ENCODE measurements around the gene SPATC1L.
"Not testable (repeated sequence)": the region's sequence is repeated elsewhere in the genome, so short reads cannot be mapped to it uniquely, and the experiment has no call there.

Gene SPATC1L

DNA sequence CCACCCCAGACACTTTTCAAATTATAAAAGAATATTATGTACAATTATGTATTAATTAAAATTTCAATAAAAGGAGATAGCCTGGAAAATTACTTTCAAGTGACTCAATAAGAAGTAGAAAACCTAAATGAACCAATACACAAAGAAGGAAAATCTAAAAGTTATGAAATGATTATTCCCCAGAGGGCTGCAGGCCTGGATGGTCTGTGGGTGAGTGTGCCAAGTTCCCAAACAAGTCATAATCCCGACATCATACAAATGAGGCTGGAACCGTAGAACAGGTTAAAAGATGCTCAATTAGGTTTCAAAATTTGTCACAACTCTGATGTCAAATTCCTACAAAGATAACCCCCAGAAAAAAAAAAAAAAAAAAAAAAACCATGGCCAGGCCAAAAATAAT, 12.7 kb downstream of the SPATC1L start:
- no peak for ATAC-seq
- no peak for TF ChIP-seq ZFP30 (CRISPR knock-in tag; IDR thresholded peaks at IDR 0.05)

DNA sequence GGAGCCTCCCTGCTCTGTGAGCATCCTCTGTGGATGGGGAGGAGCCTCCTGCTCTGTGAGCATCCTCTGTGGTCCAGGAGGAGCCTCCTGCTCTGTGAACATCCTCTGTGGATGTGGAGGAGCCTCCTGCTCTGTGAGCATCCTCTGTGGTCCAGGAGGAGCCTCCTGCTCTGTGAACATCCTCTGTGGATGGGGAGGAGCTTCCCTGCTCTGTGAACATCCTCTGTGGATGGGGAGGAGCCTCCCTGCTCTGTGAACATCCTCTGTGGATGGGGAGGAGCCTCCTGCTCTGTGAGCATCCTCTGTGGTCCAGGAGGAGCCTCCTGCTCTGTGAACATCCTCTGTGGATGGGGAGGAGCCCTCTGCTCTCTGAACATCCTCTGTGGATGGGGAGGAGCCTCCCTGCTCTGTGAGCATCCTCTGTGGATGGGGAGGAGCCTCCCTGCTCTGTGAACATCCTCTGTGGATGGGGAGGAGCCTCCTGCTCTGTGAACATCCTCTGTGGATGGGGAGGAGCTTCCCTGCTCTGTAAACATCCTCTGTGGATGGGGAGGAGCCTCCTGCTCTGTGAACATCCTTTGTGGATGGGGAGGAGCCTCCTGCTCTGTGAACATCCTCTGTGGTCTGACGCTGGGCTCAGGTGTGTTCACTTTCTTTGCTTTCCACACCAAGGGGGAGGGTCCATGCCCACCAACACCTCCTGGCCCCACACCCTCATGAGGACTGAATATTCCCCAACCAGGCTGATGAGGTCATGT, 13.6 kb downstream of the SPATC1L start:
- not testable (repeated sequence) for ATAC-seq

DNA sequence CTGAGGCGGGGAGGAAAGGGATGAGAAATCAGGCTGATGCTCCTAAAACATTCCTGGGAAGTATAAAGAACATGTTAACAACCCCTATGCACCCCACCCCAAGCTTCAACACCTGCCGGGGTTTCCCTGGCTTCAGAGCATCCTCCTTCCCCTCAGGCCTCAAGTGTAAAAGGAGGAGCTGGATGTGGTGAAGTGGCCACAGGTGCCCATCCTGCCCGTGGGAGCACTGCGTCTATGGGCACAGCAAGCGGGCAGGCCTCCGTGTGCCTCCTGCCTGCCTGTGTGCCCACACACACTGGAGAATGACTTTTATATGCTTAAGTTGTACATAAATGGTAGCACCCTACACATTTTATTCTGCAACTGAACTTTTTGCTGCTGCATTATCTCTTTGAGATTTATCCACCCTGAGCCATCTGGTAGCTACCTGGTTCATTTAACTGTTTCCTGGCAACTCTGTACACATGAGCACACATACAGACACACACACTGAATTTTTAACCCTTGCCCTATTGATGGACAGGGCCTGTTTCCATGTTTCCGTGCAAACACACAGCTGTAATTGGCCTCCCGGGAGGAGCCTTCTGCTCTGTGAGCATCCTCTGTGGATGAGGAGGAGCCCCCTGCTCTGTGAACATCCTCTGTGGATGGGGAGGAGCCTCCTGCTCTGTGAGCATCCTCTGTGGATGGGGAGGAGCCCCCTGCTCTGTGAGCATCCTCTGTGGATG, 15.4 kb downstream of the SPATC1L start:
- no peak for ATAC-seq
- TF ChIP-seq TCF4 (CRISPR knock-in tag; IDR thresholded peaks at IDR 0.05; ENCODE audit: borderline replicate concordance) (no peak), ZFP30 (CRISPR knock-in tag; IDR thresholded peaks at IDR 0.05) (no peak), TSHZ2 (CRISPR knock-in tag; IDR thresholded peaks at IDR 0.05) (no peak), ZNF70 (CRISPR knock-in tag; IDR thresholded peaks at IDR 0.05) (no peak), ZNF8 (CRISPR knock-in tag; IDR thresholded peaks at IDR 0.05) (no peak)

GRCh38 chr21:46168238-46168637, 16.0 kb downstream of the SPATC1L start:
- TF ChIP-seq BACH2 (CRISPR knock-in tag; IDR thresholded peaks at IDR 0.05; ENCODE audit: borderline replicate concordance) = no peak
- no peak for TF ChIP-seq ZNF8 (CRISPR knock-in tag; IDR thresholded peaks at IDR 0.05)
- no peak for TF ChIP-seq OSR1 (CRISPR knock-in tag; IDR thresholded peaks at IDR 0.05)
- no peak for TF ChIP-seq PATZ1 (CRISPR knock-in tag; IDR thresholded peaks at IDR 0.05; ENCODE audit: borderline replicate concordance)
- ATAC-seq = no peak

- no peak for ATAC-seq
Measured at GRCh38 chr21:46165098-46165497, 19.2 kb downstream of the SPATC1L start.

GRCh38 chr21:46163380-46163779, 20.9 kb downstream of the SPATC1L start:
- ATAC-seq = no peak
- TF ChIP-seq TCF4 (CRISPR knock-in tag; IDR thresholded peaks at IDR 0.05; ENCODE audit: borderline replicate concordance) (no peak), TOX (CRISPR knock-in tag; IDR thresholded peaks at IDR 0.05; ENCODE audit: borderline replicate concordance) (no peak), PPARA (CRISPR knock-in tag; IDR thresholded peaks at IDR 0.05; ENCODE audit: borderline replicate concordance) (no peak), PATZ1 (CRISPR knock-in tag; IDR thresholded peaks at IDR 0.05; ENCODE audit: borderline replicate concordance) (no peak), ZC3H10 (CRISPR knock-in tag; IDR thresholded peaks at IDR 0.05) (no peak), ZNF70 (CRISPR knock-in tag; IDR thresholded peaks at IDR 0.05) (no peak)

More at GRCh38 chr21:46165098-46165497, 19.2 kb downstream of the SPATC1L start:
- no peak for TF ChIP-seq RARB (CRISPR knock-in tag; IDR thresholded peaks at IDR 0.05)
- TF ChIP-seq, protein P1, sequence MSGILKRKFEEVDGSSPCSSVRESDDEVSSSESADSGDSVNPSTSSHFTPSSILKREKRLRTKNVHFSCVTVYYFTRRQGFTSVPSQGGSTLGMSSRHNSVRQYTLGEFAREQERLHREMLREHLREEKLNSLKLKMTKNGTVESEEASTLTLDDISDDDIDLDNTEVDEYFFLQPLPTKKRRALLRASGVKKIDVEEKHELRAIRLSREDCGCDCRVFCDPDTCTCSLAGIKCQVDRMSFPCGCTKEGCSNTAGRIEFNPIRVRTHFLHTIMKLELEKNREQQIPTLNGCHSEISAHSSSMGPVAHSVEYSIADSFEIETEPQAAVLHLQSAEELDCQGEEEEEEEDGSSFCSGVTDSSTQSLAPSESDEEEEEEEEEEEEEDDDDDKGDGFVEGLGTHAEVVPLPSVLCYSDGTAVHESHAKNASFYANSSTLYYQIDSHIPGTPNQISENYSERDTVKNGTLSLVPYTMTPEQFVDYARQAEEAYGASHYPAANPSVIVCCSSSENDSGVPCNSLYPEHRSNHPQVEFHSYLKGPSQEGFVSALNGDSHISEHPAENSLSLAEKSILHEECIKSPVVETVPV (CRISPR knock-in tag; IDR thresholded peaks at IDR 0.05) = no peak
